Prostate gland (tissue), 2 donors: ENCODE data around the gene KCND1. TPM values are rescaled to one million over a fixed set of nuclear protein-coding genes. Genes with fewer than 3 reads are reported as not detected.

Experiments used
- DNase-seq: peaks from one replicate; pipeline ENCODE4 v3.0.0-alpha.2; 2019; ENCODE audit warnings: low spot score
- H3K27ac ChIP-seq, 2 donors: fragments of 200-600 bp; sonication (generic); 2 replicates each; pipeline ENCODE4 v1.5.1; 2017 to 2019
- H3K27me3 ChIP-seq: fragments of 200-600 bp; sonication (generic); replicated peaks from 2 replicates; pipeline ENCODE4 v1.5.1; 2019; ENCODE audit not compliant: insufficient read depth
- H3K36me3 ChIP-seq, 2 donors: fragments of 200-600 bp; sonication (generic); 1 replicate in 1 of 2; 2 replicates in 1 of 2; pipeline versions ENCODE4 v1.5.1 to v1.8.1; 2017 to 2019
- H3K4me1 ChIP-seq: fragments of 200-600 bp; sonication (generic); replicated peaks from 2 replicates; pipeline ENCODE4 v1.5.1; 2019
- H3K4me3 ChIP-seq, 2 donors: fragments of 200-600 bp; sonication (generic); 2 replicates each; pipeline ENCODE4 v1.5.1; 2017 to 2019
- H3K9me3 ChIP-seq: fragments of 200-600 bp; sonication (generic); 2 replicates; pipeline ENCODE4 v1.5.1; 2017
- CTCF ChIP-seq, 4 experiments: fragments of 200-600 bp in 2 of 4; fragments of 450-650 bp in 2 of 4; sonication (generic) in 2 of 4; IDR thresholded peaks; 1 replicate in 3 of 4; 2 replicates in 1 of 4; pipeline ENCODE4 v1.5.1; 2016 to 2019; ENCODE audit warnings: antibody characterized with exemption in 4 of 4, mild to moderate bottlenecking in 2 of 4, moderate library complexity in 2 of 4
- POLR2A ChIP-seq: fragments of 450-650 bp; IDR thresholded peaks from one replicate; pipeline ENCODE4 v1.6.1; 2016; ENCODE audit warnings: antibody characterized with exemption, mild to moderate bottlenecking
- POLR2AphosphoS5 ChIP-seq: sonication (generic); formaldehyde crosslinking; IDR thresholded peaks from one replicate; pipeline ENCODE4 v1.6.1; 2017; ENCODE audit warnings: antibody characterized with exemption
- WGBS: methylation state at CpG from one replicate; pipeline ENCODE4 v1.1.5; 2018; 5-methylcytosine and 5-hydroxymethylcytosine counted together
- intact Hi-C: fragments of 100-400 bp; cut with DNase I; formaldehyde crosslinking; loops from one replicate; pipeline ENCODE4 v1.14.2; 2022
- total RNA-seq, 2 donors: library from RNA; depleted of rRNA; stranded (reverse); fragments of >200 nt; gene quantifications; one replicate each; pipeline ENCODE4 v1.1.0, GENCODE V29; 2016

KCND1 gene
- total RNA-seq, 2 donors from 2014 or later: 0.23 to 1.9 TPM

GRCh38 chrX:48938721-48939425, 32.8 kb downstream of the KCND1 start:
- no peaks in the 10 kb centered on the region for H3K9me3 ChIP-seq
- intact Hi-C loops: no loop called here
- H3K27ac ChIP-seq: no peak overlapping the region
- H3K4me3 ChIP-seq: no peak overlapping the region
- no peaks in the 10 kb centered on the region for H3K27me3 ChIP-seq
- no peaks in the 10 kb centered on the region for H3K4me1 ChIP-seq
- TF ChIP-seq POLR2A (no peak), POLR2AphosphoS5 (no peak), CTCF (IDR thresholded peaks at IDR 0.05) (no peak)
- H3K36me3 ChIP-seq: no peaks in the 10 kb centered on the region
- no peak for DNase-seq
- 83% methylated on average over 1 of the region's 1 CpG for WGBS

GRCh38 chrX:48937054-48937907, 34.4 kb downstream of the KCND1 start:
- TF ChIP-seq POLR2AphosphoS5: no peak
- TF ChIP-seq CTCF (IDR thresholded peaks at IDR 0.05): no peak
- Histone ChIP-seq H3K36me3 (no peaks in the 10 kb centered on the region), H3K9me3 (no peaks in the 10 kb centered on the region), H3K4me1 (no peaks in the 10 kb centered on the region), H3K27ac (no peak overlapping the region), H3K27me3 (no peaks in the 10 kb centered on the region), H3K4me3 (no peak overlapping the region)
- intact Hi-C loops: no loop called here
- WGBS: 42% methylated on average over 9 of the region's 9 CpGs
- peak; percentile 9 for DNase-seq

GRCh38 chrX:48936429-48937053, 35.1 kb downstream of the KCND1 start:
- DNase-seq: no peak
- 94% methylated on average over 8 of the region's 8 CpGs for WGBS
- H3K4me3 ChIP-seq: no peak overlapping the region
- no peaks in the 10 kb centered on the region for H3K4me1 ChIP-seq
- no peaks in the 10 kb centered on the region for H3K9me3 ChIP-seq
- H3K36me3 ChIP-seq: no peaks in the 10 kb centered on the region
- no peaks in the 10 kb centered on the region for H3K27me3 ChIP-seq
- intact Hi-C loops: no loop called here
- TF ChIP-seq POLR2AphosphoS5 (no peak), CTCF (IDR thresholded peaks at IDR 0.05) (no peak), POLR2A (no peak)
- H3K27ac ChIP-seq: no peak overlapping the region

GRCh38 chrX:48935301-48935670, 36.4 kb downstream of the KCND1 start:
- Histone ChIP-seq H3K4me3 (no peak overlapping the region), H3K27ac (no peak overlapping the region), H3K36me3 (no peaks in the 10 kb centered on the region), H3K27me3 (no peaks in the 10 kb centered on the region), H3K4me1 (no peaks in the 10 kb centered on the region), H3K9me3 (no peaks in the 10 kb centered on the region)
- 100% methylated on average over 1 of the region's 1 CpG for WGBS
- TF ChIP-seq CTCF (IDR thresholded peaks at IDR 0.05): no peak
- TF ChIP-seq POLR2AphosphoS5: no peak
- TF ChIP-seq POLR2A: no peak
- intact Hi-C loops: no loop called here
- DNase-seq: no peak
